Immature natural killer cell (primary cell): ENCODE results near the gene UST. TPM values are rescaled to one million over a fixed set of nuclear protein-coding genes. Genes with fewer than 3 reads are reported as not detected.

ENCODE experiments used
- DNase-seq, 3 donors: peaks; one replicate each; pipeline ENCODE4 v3.0.0; 2022; ENCODE audit warnings: mixed read lengths in 1 of 3
- H3K27ac Mint-ChIP-seq, 6 donors: one replicate each; pipeline ENCODE4 v1.8.0; 2020; ENCODE audit warnings: mixed read lengths in 6 of 6, mild to moderate bottlenecking in 5 of 6, inconsistent platforms in 4 of 6, moderate library complexity in 3 of 6
- H3K27me3 Mint-ChIP-seq, 3 donors: one replicate each; pipeline ENCODE4 v1.8.0; 2020 to 2021; ENCODE audit warnings: low read depth in 3 of 3, mild to moderate bottlenecking in 3 of 3, mixed read lengths in 3 of 3, moderate library complexity in 3 of 3, inconsistent platforms in 1 of 3
- H3K36me3 Mint-ChIP-seq, 3 donors: one replicate each; pipeline ENCODE4 v1.8.0; 2020; ENCODE audit warnings: mixed read lengths in 3 of 3, inconsistent platforms in 2 of 3, mild to moderate bottlenecking in 2 of 3
- H3K4me1 Mint-ChIP-seq, 2 donors: one replicate each; pipeline ENCODE4 v1.8.0; 2020; ENCODE audit warnings: inconsistent platforms in 2 of 2, mild to moderate bottlenecking in 2 of 2, mixed read lengths in 2 of 2, moderate library complexity in 1 of 2
- H3K4me3 Mint-ChIP-seq, 5 donors: one replicate each; pipeline ENCODE4 v1.8.0; 2020; ENCODE audit warnings: mild to moderate bottlenecking in 5 of 5, mixed read lengths in 5 of 5, inconsistent platforms in 3 of 5, moderate library complexity in 3 of 5
- H3K9me3 Mint-ChIP-seq, 6 donors: one replicate each; pipeline ENCODE4 v1.8.0; 2020; ENCODE audit warnings: mild to moderate bottlenecking in 6 of 6, mixed read lengths in 6 of 6, inconsistent platforms in 4 of 6, moderate library complexity in 3 of 6
- polyA plus RNA-seq, 3 donors: library from polyadenylated mRNA; unstranded; fragments of 300-500 nt; fragmentation: Illumina TruSeq; gene quantifications; one replicate each; pipeline ENCODE4 v1.2.3, GENCODE V29; 2021

The UST gene
- polyA plus RNA-seq, 3 donors from 2014 or later = 3.7 to 6.9 (median 6.3) TPM

DNA sequence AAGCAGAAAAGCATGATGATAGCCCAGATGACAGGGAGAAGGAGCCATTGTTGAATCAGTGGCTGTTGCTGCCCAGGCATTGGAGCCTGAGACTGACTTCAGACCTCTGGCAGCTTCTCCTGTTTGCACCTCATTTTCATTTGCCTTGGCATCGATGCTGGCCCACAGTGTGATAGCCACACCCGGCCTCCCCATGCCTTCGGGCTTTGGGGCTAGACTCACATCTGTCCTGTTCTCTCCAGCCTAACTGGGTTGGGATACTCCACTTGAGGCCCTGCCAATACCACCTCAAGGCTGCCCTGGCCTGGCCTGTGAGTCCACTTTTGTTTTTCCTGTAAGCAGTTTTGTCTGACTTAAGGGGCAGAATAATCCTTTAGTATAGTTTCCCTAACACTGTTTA lies 140.4 kb downstream of the UST start:
- Mint-ChIP-seq H3K36me3 (peaks cover 0 to 4% (median 4%) of the 10 kb centered on the region in 3 donors), H3K4me1 (peaks cover 11 to 22% of the 10 kb centered on the region in 2 donors), H3K27ac (peak overlapping the region in 4 of 6 donors; percentile 4 to 20 (median 12)), H3K4me3 (no peak overlapping the region), H3K27me3 (no peaks in the 10 kb centered on the region), H3K9me3 (no peaks in the 10 kb centered on the region)
- DNase-seq = no peak

DNA sequence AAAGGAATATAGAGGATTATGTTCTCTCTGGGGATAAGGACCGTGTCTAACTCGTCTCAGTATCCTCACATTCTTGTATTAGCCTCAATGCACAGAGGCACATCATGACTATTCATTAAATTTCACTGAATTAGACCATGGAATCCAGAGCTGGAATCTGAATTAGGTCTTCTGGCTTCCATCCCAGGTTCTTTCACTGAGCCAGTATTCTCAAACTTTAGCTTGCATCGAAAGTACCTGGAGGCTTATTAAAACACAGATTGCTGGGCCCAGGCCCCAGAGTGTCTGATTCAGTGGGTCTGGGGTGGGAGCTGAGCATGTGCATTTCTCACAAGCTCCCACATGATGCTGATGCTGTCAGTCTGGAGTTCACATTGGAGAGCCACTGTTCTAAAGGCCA lies 142.0 kb downstream of the UST start:
- H3K4me3 Mint-ChIP-seq = no peak overlapping the region
- H3K27me3 Mint-ChIP-seq = peaks cover 0 to 4% (median 0%) of the 10 kb centered on the region in 3 donors
- peaks cover 0 to 9% (median 4%) of the 10 kb centered on the region in 3 donors for H3K36me3 Mint-ChIP-seq
- no peaks in the 10 kb centered on the region for H3K9me3 Mint-ChIP-seq
- H3K27ac Mint-ChIP-seq = no peak overlapping the region
- H3K4me1 Mint-ChIP-seq = peaks cover 0 to 15% of the 10 kb centered on the region in 2 donors
- no peak for DNase-seq

DNA sequence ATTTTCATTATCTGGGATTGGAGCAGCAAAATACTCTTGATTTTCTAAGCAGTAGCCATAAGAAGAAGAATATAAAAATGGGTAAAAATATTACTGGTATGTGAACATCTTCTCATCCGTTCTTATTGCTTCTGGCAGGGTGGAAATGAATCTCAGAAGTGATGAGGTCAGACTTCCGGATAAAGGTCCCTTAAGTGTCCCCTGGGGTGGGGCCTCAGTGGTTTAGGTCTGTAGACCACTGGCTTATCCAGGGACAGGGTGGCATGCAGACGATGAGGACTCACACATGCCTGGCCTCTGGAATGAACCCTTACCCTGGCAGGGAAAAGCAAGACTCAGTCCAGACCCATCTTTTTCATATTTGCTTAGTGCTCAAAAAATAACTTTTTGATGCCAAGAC lies 143.3 kb downstream of the UST start:
- H3K36me3 Mint-ChIP-seq = peaks cover 0 to 12% (median 4%) of the 10 kb centered on the region in 3 donors
- H3K9me3 Mint-ChIP-seq = no peaks in the 10 kb centered on the region
- DNase-seq = no peak
- H3K4me3 Mint-ChIP-seq = no peak overlapping the region
- H3K4me1 Mint-ChIP-seq = peaks cover 0 to 15% of the 10 kb centered on the region in 2 donors
- peaks cover 0 to 6% (median 0%) of the 10 kb centered on the region in 3 donors for H3K27me3 Mint-ChIP-seq
- no peak overlapping the region for H3K27ac Mint-ChIP-seq

DNA sequence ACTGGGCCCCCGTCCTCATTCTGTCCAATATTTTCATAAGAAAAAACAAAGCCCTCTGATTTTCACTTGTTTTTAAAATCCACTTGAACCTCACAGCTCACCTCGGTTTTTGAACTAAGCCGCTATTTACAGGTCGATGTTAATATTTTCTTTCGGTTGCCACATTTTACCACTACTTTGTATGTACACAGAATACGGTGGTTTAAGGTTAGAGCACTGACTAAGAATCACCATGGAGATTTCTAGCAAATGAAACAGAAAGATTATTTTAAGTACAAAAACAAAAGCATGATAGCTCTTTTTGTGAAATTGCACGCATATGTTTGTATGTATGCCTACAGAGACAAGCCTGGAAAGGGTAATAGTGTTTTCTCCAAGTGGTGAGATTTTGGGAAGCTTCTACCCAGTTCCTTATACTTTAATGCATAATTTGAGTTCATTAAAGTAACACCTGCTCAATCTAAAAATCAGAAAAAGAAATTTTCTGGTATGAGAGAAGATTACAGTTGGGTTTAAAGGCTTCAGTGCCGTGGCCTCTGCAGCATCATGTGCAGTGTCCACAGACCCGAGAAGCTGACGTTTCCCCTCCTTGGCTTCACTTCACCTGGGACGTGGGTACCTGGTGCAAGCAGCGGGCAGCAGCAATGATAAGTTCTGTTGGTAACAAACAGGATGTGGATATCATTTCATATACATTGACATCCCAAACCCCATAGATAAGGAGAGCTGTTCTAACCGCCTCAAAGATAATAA lies 144.0 kb downstream of the UST start:
- Mint-ChIP-seq H3K9me3 (no peaks in the 10 kb centered on the region), H3K4me3 (peak overlapping the region in 1 of 5 donors; percentile 23), H3K27me3 (peaks cover 0 to 6% (median 0%) of the 10 kb centered on the region in 3 donors), H3K27ac (peak overlapping the region in 4 of 6 donors; percentile 47 to 74 (median 58)), H3K4me1 (peaks cover 0 to 15% of the 10 kb centered on the region in 2 donors), H3K36me3 (peaks cover 0 to 15% (median 4%) of the 10 kb centered on the region in 3 donors)
- DNase-seq = no peak

DNA sequence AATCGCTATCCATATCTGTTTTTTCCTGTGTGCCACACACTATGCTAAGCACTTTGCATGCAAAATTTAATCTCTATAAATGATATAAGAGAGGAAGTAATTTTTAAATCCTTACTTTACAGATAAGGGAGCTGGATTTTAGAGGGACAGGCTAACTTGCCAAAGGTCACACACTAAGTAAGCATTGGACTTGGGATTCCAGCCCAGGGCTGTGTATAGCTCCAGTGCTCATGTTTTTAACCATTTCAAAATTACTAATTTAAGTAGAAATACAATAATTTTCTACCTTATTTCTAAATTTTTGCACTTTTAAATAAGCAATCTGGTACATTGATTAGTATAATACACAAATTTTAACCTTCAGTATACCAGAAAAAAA lies 144.6 kb downstream of the UST start:
- Mint-ChIP-seq H3K27ac (peak overlapping the region in 3 of 6 donors; percentile 47 to 74 (median 66)), H3K27me3 (peaks cover 0 to 6% (median 0%) of the 10 kb centered on the region in 3 donors), H3K4me1 (peaks cover 0 to 15% of the 10 kb centered on the region in 2 donors), H3K36me3 (peaks cover 0 to 15% (median 4%) of the 10 kb centered on the region in 3 donors), H3K9me3 (no peaks in the 10 kb centered on the region), H3K4me3 (no peak overlapping the region)
- DNase-seq = no peak

DNA sequence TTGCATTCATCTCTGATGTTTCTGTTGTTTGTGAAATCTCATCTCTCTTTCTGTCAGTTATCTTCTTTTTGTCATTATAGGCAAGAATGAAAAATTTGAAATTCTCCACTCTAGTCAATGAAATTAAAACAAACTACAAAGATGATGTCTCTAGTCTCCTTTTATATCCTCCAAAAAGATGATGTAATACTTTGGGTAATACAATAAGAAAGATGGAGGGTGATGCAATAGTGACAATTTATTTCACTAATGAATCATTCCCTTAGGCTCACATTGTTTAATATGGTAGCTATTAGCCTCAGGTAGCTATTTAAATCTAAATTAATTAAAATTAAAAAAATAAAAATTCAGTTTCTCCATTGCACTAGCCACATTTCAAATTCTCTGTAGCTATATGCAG lies 145.4 kb downstream of the UST start:
- H3K36me3 Mint-ChIP-seq = peaks cover 0 to 15% (median 4%) of the 10 kb centered on the region in 3 donors
- no peak for DNase-seq
- no peak overlapping the region for H3K4me3 Mint-ChIP-seq
- no peaks in the 10 kb centered on the region for H3K9me3 Mint-ChIP-seq
- no peak overlapping the region for H3K27ac Mint-ChIP-seq
- H3K27me3 Mint-ChIP-seq = peaks cover 0 to 6% (median 0%) of the 10 kb centered on the region in 3 donors
- peaks cover 0 to 10% of the 10 kb centered on the region in 2 donors for H3K4me1 Mint-ChIP-seq

DNA sequence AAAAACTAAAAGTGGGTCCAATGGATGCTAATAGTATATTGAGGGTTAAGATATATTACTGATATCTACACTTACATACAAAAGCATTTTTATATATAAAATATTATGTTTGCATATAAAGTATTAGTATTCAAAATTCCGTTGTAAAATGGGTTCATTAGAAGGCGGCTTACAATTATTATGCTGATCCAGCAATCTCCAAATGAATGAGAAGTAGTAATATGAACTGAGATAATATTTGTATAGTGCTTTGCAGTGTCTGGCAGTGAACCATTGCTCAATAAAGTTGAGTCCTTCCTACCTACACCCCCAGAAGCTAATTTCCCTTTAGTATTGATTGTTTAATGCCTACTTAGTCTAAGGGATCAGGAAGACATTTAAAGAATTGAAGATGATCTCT lies 146.2 kb downstream of the UST start:
- Mint-ChIP-seq H3K27ac (no peak overlapping the region), H3K4me1 (peaks cover 0 to 8% of the 10 kb centered on the region in 2 donors)

DNA sequence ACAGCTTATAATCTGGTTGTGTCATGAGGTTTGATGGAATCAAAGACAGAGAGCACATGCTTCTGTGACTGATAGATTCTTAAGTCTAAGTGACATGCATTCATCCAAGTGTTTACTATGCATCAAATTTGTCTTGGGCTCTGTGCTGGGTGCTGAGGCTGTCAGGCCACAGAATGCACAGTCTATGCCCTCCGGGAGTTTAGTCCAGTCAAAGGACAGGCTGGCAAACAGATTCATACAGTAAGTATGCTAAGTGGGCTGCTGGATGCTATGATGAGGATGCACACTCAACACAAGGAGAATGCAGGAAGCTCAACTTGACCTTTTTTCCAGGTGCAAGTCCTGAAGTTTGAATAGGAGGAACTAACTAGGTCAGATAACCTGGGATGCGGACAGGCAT lies 146.7 kb downstream of the UST start:
- no peak overlapping the region for H3K4me3 Mint-ChIP-seq
- peaks cover 0 to 6% (median 0%) of the 10 kb centered on the region in 3 donors for H3K27me3 Mint-ChIP-seq
- H3K27ac Mint-ChIP-seq = no peak overlapping the region
- H3K4me1 Mint-ChIP-seq = peaks cover 0 to 8% of the 10 kb centered on the region in 2 donors
- H3K36me3 Mint-ChIP-seq = peaks cover 0 to 11% (median 0%) of the 10 kb centered on the region in 3 donors
- H3K9me3 Mint-ChIP-seq = no peaks in the 10 kb centered on the region
- DNase-seq = no peak

More for the DNA sequence above, 146.2 kb downstream of the UST start:
- no peaks in the 10 kb centered on the region for H3K9me3 Mint-ChIP-seq
- H3K4me3 Mint-ChIP-seq = no peak overlapping the region
- peaks cover 0 to 11% (median 0%) of the 10 kb centered on the region in 3 donors for H3K36me3 Mint-ChIP-seq
- peaks cover 0 to 6% (median 0%) of the 10 kb centered on the region in 3 donors for H3K27me3 Mint-ChIP-seq
- no peak for DNase-seq

DNA sequence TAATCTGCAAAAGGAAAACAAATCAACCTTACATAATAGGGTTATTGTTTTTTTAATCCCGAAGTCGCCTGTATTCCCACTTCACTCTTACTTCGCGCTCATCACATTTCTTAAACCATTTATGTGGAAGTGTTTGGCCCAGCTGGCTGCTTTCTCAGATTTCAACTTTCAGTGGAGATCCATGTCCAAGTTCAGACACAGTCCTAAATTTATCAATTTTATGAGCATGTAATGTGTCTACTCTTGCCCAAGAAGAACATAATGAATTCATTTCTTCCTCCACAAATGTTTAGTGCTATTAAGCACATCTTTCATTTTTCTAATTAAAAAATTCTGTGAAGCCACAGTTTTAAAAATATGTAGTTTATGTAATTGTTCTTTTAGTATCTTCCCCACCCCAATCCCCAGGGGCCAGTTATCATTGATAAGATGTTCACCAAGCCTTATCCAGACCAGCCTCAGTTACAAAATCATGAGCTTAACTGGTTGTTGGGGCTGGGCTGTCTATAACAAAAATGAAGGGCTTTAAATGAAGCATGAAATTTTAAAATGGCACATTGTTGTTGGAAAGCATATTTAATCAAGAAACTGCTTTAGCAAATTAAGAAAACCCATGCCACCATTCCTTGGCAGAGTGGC lies 151.7 kb downstream of the UST start:
- Mint-ChIP-seq H3K27ac (no peak overlapping the region), H3K4me1 (peaks cover 0 to 5% of the 10 kb centered on the region in 2 donors), H3K36me3 (peaks cover 0 to 9% (median 7%) of the 10 kb centered on the region in 3 donors), H3K27me3 (peaks cover 0 to 6% (median 0%) of the 10 kb centered on the region in 3 donors), H3K4me3 (no peak overlapping the region), H3K9me3 (no peaks in the 10 kb centered on the region)
- DNase-seq = no peak

DNA sequence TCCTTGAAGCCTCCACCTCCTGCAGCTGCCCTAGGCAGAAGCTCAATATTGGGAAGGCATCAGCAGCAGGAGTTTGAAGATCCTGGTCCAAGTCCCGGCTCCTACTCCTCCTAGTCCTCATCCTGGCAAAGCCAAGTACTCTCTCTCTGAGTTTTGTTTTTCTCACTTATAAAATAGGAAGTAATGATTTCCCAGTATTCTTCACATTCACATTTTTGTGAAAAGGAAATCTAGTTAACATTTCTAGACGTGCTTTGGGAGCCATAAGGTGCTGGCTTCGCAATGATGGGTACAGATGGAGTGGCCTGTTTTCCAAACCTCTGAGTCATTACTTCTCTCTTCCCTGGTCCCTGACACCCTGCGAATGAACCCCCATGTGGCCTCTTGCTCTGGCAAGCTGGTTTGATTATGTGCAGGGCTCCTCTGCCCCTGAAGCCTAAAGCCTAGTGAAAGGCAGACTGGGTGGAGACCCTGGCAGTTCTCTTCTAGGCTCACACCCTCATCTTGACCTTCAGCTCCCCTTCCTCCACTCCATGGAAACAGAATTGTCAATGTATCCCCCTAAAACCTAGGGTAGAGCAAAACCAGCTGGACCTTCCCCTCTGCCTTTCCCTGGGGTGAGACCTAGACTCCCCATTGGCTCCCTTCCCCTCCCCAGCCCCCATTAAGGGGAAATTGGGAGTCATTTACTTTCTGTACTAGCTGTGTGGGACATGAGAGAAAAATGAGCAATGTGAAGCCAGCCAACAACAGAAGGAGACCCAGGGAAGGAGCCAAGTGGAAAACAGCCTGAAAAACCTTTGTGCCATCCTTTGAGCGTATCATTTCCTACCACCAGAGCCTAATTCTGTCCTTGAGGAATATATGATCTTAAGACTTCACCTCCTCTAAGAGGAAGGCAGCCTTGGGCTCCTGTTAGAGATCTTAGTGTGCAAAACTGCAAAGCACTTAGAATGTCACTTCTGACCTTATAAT lies 158.4 kb downstream of the UST start:
- Mint-ChIP-seq H3K4me3 (no peak overlapping the region), H3K27ac (no peak overlapping the region), H3K9me3 (no peaks in the 10 kb centered on the region), H3K36me3 (peaks cover 0 to 5% (median 0%) of the 10 kb centered on the region in 3 donors), H3K27me3 (no peaks in the 10 kb centered on the region), H3K4me1 (peaks cover 0 to 10% of the 10 kb centered on the region in 2 donors)
- no peak for DNase-seq

DNA sequence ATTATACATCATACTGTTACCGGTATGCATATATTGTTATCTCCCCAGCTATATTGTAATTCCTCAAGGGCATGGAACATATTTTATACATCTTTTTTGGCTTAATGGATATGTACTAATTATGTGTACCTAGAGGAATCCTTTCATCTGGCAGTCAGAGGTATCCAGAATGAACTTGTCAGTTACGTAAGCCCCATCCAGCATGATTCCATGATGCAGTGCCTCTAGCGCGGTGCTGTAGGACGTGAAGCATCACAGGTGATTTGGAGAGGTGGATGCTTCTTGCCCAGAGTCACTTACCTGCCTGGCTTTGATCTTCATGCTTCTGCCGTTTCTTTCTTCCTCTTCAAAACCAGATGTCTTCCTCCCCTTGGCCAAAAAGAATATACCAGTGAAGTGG lies 159.1 kb downstream of the UST start:
- Mint-ChIP-seq H3K36me3 (no peaks in the 10 kb centered on the region), H3K9me3 (no peaks in the 10 kb centered on the region), H3K27ac (no peak overlapping the region), H3K27me3 (no peaks in the 10 kb centered on the region), H3K4me3 (no peak overlapping the region), H3K4me1 (peaks cover 0 to 7% of the 10 kb centered on the region in 2 donors)
- DNase-seq = no peak

DNA sequence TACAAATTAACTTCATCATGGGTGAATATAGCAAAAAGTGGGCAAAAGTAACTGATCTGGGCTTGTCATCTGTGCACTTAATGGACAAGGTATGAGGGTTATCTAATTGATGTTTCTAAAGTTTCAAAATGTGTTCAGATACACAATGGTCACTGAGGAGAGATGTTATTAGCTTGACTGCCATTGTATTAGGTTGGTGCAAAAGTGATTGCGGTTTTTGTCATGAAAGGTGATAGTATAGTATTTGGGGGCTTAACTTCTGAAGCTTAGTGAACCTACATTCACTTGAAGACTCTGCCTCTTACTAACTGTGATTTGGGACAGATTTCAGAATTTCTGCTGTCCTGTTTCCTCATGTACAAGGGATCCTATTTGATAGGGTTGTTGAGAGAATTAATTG lies 159.6 kb downstream of the UST start:
- H3K9me3 Mint-ChIP-seq = no peaks in the 10 kb centered on the region
- DNase-seq = no peak
- no peaks in the 10 kb centered on the region for H3K27me3 Mint-ChIP-seq
- no peak overlapping the region for H3K4me3 Mint-ChIP-seq
- H3K27ac Mint-ChIP-seq = no peak overlapping the region
- H3K36me3 Mint-ChIP-seq = no peaks in the 10 kb centered on the region
- peaks cover 0 to 7% of the 10 kb centered on the region in 2 donors for H3K4me1 Mint-ChIP-seq

DNA sequence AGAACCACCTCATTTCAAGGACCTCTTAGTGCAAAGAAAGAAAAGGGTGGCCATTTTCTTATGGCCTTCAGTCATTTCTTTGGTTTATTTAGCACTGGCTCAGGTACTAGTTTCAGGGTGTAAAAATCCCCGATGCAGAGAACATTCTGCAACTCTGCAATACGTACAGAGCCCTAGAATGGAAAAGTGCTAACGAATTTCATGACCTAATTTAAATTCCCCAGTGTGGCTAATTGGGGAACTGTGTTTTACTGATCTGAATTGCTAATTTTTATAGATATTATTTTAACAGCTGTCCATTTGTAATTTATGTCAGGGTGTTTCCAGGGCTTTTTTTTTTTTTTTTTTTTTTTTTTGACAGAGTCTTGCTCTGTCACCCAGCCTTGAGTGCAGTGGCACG lies 160.7 kb downstream of the UST start:
- H3K27ac Mint-ChIP-seq = no peak overlapping the region
- H3K9me3 Mint-ChIP-seq = no peaks in the 10 kb centered on the region
- H3K36me3 Mint-ChIP-seq = no peaks in the 10 kb centered on the region
- no peaks in the 10 kb centered on the region for H3K27me3 Mint-ChIP-seq
- peaks cover 0 to 6% of the 10 kb centered on the region in 2 donors for H3K4me1 Mint-ChIP-seq
- no peak overlapping the region for H3K4me3 Mint-ChIP-seq
- DNase-seq = no peak
